GM12873 (cell line): ENCODE results near the gene PRRC2A.

Experiments
- TF ChIP-seq, protein P1 (sequence below): IDR thresholded peaks from 2 replicates; pipeline ENCODE4 v1.5.1; 2012; ENCODE audit warnings: low read depth, mild to moderate bottlenecking, moderate library complexity, low read length, control low read depth; ENCODE audit not compliant: insufficient read depth; ENCODE audit errors: missing control alignments

The PRRC2A gene

DNA sequence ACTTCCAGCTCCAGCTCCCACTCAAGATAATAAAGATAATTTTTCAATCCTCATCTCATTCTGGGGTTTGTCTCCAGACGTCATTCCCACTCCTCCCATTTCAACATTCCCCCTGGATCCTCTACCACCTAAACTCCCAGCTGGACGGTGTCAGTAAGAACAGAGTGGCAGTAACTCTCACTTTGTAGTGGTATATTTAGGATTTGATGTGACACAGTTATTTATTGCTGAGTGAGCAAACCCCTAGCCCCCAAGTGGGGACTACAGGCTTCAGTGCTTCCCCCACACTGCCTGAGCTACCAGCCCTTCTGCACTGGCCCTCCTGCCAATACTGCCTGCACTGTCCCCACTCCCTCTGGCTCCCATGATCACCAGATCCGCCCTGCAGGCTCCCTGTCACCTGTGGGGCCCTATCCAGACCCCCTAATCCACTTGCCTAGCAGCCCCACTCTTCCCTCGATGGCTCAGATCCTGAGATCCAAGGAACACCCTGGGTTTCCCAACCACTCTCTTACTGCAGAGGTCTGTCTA lies 37.7 kb downstream of the PRRC2A start:
- TF ChIP-seq, protein P1, sequence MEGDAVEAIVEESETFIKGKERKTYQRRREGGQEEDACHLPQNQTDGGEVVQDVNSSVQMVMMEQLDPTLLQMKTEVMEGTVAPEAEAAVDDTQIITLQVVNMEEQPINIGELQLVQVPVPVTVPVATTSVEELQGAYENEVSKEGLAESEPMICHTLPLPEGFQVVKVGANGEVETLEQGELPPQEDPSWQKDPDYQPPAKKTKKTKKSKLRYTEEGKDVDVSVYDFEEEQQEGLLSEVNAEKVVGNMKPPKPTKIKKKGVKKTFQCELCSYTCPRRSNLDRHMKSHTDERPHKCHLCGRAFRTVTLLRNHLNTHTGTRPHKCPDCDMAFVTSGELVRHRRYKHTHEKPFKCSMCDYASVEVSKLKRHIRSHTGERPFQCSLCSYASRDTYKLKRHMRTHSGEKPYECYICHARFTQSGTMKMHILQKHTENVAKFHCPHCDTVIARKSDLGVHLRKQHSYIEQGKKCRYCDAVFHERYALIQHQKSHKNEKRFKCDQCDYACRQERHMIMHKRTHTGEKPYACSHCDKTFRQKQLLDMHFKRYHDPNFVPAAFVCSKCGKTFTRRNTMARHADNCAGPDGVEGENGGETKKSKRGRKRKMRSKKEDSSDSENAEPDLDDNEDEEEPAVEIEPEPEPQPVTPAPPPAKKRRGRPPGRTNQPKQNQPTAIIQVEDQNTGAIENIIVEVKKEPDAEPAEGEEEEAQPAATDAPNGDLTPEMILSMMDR = no peak

DNA sequence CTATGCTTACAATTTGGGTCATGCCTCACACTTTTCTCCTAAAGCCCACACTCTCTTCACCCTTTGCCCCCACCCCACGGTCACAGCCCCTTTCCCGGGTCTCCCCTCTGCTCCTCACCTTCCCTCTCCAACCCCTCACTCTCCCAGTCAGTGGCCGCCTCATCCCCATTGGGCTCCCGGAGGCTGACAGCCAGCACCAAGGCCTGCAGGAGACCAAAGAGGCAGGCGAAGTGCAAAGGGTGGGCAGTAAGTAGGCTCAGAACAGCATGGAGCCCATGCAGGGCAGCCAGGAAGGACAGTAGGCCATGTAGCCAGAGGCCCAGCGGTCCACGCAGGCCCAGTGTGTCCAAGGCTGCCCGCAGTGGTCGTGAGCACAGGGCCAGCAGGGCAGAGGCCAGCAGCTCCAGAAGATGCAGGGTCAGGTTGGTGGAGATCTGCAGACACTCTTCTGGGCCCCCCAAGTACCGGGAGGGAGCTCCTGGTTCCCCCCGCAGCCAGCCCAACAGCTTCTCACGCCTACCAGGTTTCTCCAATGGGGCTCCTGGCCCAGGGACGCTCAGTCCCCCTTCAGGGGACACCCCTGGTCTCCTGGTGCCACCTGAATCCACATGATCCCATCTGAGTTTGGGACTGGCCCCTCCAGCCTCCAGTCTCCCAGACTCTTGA lies 38.6 kb downstream of the PRRC2A start:
- TF ChIP-seq, protein P1 = no peak

DNA sequence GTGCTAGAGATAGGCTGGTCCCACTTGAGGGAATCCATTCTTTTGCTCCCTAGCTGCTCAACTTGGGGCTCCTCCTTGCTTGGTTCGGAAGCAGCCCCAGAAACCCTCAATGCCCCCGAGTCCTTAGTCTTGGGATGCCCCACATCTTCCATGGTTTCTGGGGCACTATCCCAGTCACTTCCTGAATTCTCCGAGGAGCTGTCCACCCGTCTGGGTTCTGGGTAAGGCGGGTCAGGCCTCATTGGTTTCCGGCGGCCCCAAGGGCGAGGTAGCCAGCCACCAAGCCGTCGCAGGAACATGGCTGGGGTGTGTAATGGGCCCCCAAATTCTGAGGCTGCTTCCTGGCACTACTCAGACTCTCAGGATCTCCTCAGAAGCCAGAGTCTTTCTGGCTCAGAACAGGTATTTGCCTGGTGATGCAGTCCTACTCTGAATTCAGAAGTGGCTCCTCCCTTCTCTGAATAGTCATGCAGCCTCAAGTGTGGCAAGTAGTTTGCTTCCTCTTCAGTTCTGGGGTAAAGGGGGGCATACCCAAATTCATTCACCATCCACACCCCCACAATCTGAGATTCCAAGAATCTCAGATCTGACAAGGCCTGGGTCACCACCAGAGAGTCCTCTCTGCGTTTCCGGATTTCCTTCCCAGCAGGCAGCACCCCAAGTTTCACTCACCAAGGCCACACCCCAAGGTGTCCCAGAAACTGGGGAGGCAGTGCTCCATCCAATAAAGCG lies 39.3 kb downstream of the PRRC2A start:
- TF ChIP-seq, protein P1 = no peak

DNA sequence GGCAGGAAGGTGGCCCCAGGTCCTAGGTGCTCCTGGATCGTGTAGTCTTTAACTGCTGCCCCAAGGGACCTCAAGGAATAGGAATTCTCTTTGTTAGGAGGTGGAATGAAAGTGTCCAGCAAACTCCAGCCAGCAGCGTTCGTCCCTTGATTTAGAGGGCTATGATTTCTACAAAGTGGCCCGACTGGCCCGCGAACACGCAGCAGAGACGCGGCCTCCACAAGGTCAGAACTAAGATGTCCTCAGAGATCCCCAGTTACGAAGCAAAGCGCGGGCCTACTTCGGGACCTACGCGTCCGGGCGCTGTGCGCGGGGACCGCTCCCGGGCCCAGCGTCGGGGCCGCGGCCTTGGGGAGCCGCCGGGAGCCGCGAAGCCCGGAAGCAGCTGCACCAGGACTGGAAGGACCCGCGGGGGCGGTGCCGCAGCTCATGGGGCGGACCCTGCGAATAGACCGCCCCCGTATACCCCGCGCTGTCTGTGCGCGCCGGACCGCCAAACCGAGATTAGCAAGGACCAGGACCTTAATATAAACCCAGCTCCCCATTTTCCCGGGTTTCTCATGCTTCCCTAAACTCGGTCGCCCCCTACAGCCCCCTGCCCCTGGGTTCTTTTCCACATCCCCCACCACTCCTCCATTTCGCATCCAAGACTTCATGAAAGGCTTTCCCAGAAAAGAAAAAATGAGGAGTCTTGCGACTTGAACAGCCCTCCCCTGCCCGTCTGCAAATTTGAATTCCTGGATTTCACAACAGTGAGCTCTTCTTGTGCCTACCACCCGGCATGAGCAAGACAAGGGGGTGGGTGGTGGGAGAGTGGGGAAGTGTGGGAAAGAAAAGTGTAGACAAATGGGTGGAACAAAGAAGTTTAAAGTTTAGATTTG lies 40.1 kb downstream of the PRRC2A start, which contains the start of gene C6orf47:
C6orf47 (minus strand) TSS at position 398 of the 881 bp plus-strand sequence. CDS start 831 bp downstream, outside the sequence.
- TF ChIP-seq, protein P1 = no peak

DNA sequence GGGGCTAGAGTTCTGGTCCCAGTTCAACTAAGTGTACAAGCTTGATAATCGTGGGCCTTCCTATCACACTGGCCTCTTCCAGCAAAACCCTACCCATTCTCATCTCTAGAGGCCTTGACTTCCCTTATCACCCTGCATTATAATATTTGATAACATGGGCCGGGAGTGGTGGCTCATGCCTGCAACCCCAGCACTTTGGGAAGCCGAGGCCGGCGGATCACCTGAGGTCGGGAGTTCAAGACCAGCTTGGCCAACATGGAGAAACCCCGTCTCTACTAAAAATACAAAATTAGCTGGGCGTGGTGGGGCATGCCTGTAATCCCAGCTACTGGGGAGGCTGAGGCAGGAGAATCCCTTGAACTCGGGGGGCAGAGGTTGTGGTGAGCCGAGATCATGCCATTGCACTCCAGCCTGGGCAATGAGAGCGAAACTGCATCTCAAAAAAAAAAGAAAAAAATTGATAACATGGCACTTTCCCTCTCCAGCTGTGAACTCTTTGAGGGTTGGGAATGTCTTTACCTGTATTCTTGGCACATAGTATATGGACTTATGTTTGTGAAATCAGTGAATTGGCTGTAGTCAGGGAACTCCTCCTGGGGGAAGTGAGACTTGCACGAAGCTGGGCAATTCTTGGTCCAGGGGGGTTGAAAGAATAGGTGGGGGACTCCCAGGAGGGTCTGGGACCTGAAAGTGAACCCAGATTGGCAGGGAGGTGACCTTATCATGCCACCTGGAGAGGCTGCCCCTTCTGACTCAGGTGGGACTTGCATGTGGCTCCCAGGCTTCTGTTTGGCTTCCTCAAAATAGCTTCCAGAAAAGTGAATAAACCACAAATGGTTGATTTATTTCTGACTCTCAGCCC lies 41.0 kb downstream of the PRRC2A start:
- TF ChIP-seq, protein P1 = no peak

DNA sequence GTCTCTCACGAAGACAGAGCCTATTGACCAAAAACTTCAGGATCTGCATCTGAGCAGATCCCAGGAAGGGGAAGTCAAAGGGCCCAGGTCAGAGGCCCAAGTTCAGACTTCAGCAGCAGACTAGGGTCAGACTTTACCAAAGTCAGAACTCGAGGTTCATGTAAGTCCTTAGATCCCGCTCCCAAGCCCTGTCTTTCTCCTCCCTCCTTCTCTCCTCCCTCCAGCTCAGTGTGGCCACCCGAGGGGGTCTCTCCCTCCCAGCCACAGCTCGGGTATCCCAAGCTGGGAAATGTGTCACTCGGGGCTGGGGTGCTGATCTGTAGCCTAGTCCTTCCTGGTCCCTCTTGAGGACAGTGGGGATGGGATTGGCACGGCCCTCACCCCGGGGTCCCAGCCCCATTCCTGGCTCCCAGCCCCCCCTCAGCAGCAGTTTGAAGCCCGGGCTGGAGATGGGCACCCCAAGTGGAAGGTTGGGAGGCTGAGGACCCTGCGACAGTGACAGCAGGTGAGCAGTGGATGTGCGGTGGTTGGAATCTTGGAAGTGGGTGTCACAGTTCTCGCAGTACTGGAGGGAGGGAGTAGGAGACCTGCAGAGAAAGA lies 41.7 kb downstream of the PRRC2A start:
- TF ChIP-seq, protein P1 = no peak
